Suprapubic skin (tissue), 4 donors: Measurements from ENCODE around the gene GABPA. TPM values are rescaled to one million over a fixed set of nuclear protein-coding genes. Genes with fewer than 3 reads are reported as not detected.

Experiments used
- DNase-seq, 2 donors: peaks; one replicate each; pipeline ENCODE4 v3.0.0-alpha.2; 2019; ENCODE audit warnings: low spot score in 2 of 2
- H3K27ac ChIP-seq: fragments of 200-600 bp; sonication (generic); one replicate; pipeline ENCODE4 v1.5.1; 2019
- H3K27me3 ChIP-seq: fragments of 200-600 bp; sonication (generic); one replicate; pipeline ENCODE4 v1.5.1; 2019
- H3K36me3 ChIP-seq: fragments of 200-600 bp; sonication (generic); one replicate; pipeline ENCODE4 v1.5.1; 2019
- H3K4me1 ChIP-seq: fragments of 200-600 bp; sonication (generic); one replicate; pipeline ENCODE4 v1.5.1; 2019
- H3K4me3 ChIP-seq: fragments of 200-600 bp; sonication (generic); one replicate; pipeline ENCODE4 v1.5.1; 2019; ENCODE audit warnings: mild to moderate bottlenecking
- H3K9me3 ChIP-seq: fragments of 200-600 bp; sonication (generic); one replicate; pipeline ENCODE4 v1.5.1; 2019
- CTCF ChIP-seq, 2 donors: fragments of 200-600 bp in 1 of 2; fragments of 450-650 bp in 1 of 2; sonication (generic) in 1 of 2; IDR thresholded peaks; one replicate each; pipeline ENCODE4 v1.5.1; 2016 to 2019; ENCODE audit warnings: antibody characterized with exemption in 2 of 2, mild to moderate bottlenecking in 1 of 2, moderate library complexity in 1 of 2
- EP300 ChIP-seq: sonication (generic); formaldehyde crosslinking; IDR thresholded peaks from one replicate; pipeline ENCODE4 v1.6.1; 2017; ENCODE audit warnings: antibody characterized with exemption
- POLR2A ChIP-seq, 2 donors: fragments of 450-650 bp; IDR thresholded peaks; one replicate each; pipeline ENCODE4 v1.6.1; 2017; ENCODE audit warnings: antibody characterized with exemption in 2 of 2, mild to moderate bottlenecking in 2 of 2, moderate library complexity in 2 of 2
- POLR2AphosphoS5 ChIP-seq, 3 donors: sonication (generic); formaldehyde crosslinking; IDR thresholded peaks; one replicate each; pipeline ENCODE4 v1.6.1; 2017; ENCODE audit warnings: antibody characterized with exemption in 3 of 3
- WGBS: methylation state at CpG from one replicate; pipeline ENCODE4 v1.1.5; 2018; 5-methylcytosine and 5-hydroxymethylcytosine counted together
- total RNA-seq, 4 donors: library from RNA; depleted of rRNA; stranded (reverse); fragments of >200 nt; gene quantifications; one replicate each; pipeline ENCODE4 v1.1.0, GENCODE V29; 2016

The GABPA gene
- total RNA-seq, 4 donors from 2014 or later: 11.8 to 20.7 (median 17.9) TPM

- 52% methylated on average over 1 of the region's 1 CpG for WGBS
- TF ChIP-seq EP300 (no peak), POLR2A (IDR thresholded peaks at IDR 0.05) (no peak), POLR2AphosphoS5 (IDR thresholded peaks at IDR 0.05) (no peak), CTCF (IDR thresholded peaks at IDR 0.05) (no peak)
- Histone ChIP-seq H3K9me3 (no peaks in the 10 kb centered on the region), H3K27me3 (no peaks in the 10 kb centered on the region), H3K27ac (no peak overlapping the region), H3K4me1 (no peaks in the 10 kb centered on the region), H3K4me3 (no peak overlapping the region), H3K36me3 (no peaks in the 10 kb centered on the region)
- no peak for DNase-seq
Observed at GRCh38 chr21:25818551-25818950, 83.8 kb downstream of the GABPA start.

Other genes with a start within 250 kb of the GABPA start
- gene MRPL39, start 127.5 kb upstream of the GABPA start, total RNA-seq: 10 to 100 TPM; 21.4 to 28.7 (median 23.1) TPM
- gene JAM2, start 95.7 kb upstream of the GABPA start, total RNA-seq: 1 to 10 TPM; 2.0 to 7.6 (median 4.7) TPM
- 10 to 100 TPM; 45.5 to 66.5 (median 55.1) TPM for gene ATP5PF, start 68 bp upstream of the GABPA start, total RNA-seq